WTC11 (cell line): ENCODE data around the gene SPINK1. TPM values are rescaled to one million over a fixed set of nuclear protein-coding genes. Genes with fewer than 3 reads are reported as not detected.

Experiments
- ATAC-seq: fragments of 200-7000 bp; cut with Tn5 transposase; 2 replicates; pipeline ENCODE4 v1.10.0; 2021; ENCODE audit warnings: mild to moderate bottlenecking, moderate library complexity
- CTCF ChIA-PET: fragments of 300-600 bp; sonication (Branson Sonifier 250); formaldehyde crosslinking; loops from one replicate; lab custom pipeline; 2021; ENCODE audit warnings: antibody characterized with exemption; lab: Charles Lee
- POLR2A ChIA-PET: fragments of 350-600 bp; sonication (Branson Sonifier 250); formaldehyde crosslinking; loops from one replicate; lab custom pipeline; 2021; ENCODE audit warnings: antibody characterized with exemption; lab: Charles Lee
- DNase-seq: peaks from one replicate; pipeline ENCODE4 v3.0.0; 2021; ENCODE audit warnings: low spot score
- H3K27ac Mint-ChIP-seq: 2 replicates; pipeline ENCODE4 v1.8.0; 2021; ENCODE audit warnings: mixed read lengths
- H3K27me3 Mint-ChIP-seq: 2 replicates; pipeline ENCODE4 v1.8.0; 2021; ENCODE audit warnings: low read depth, mild to moderate bottlenecking, moderate library complexity, mixed read lengths
- H3K36me3 Mint-ChIP-seq: 2 replicates; pipeline ENCODE4 v1.8.0; 2021; ENCODE audit warnings: mixed read lengths
- H3K4me1 Mint-ChIP-seq: 2 replicates; pipeline ENCODE4 v1.8.0; 2022; ENCODE audit warnings: mixed read lengths
- H3K4me3 Mint-ChIP-seq: 2 replicates; pipeline ENCODE4 v1.8.0; 2021; ENCODE audit warnings: mild to moderate bottlenecking, moderate library complexity, mixed read lengths
- H3K9me3 Mint-ChIP-seq: 2 replicates; pipeline ENCODE4 v1.8.0; 2021; ENCODE audit warnings: mixed read lengths
- ATF1 ChIP-seq: sonication (generic); formaldehyde crosslinking; IDR thresholded peaks from 2 replicates; pipeline ENCODE4 v1.8.1; 2023; ENCODE audit warnings: mild to moderate bottlenecking, moderate library complexity, missing genetic modification reagents
- CBFB ChIP-seq: sonication (generic); formaldehyde crosslinking; IDR thresholded peaks from 2 replicates; pipeline ENCODE4 v1.8.1; 2022; ENCODE audit warnings: mild to moderate bottlenecking, low read depth, missing genetic modification reagents
- ERG ChIP-seq: fragments of 250-450 bp; sonication (Bioruptor Pico); IDR thresholded peaks from 2 replicates; pipeline ENCODE4 v1.8.0; 2021; ENCODE audit warnings: mild to moderate bottlenecking
- ETV6 ChIP-seq: sonication (generic); formaldehyde crosslinking; IDR thresholded peaks from 2 replicates; pipeline ENCODE4 v1.8.1; 2022; ENCODE audit warnings: mild to moderate bottlenecking, missing genetic modification reagents
- FOXJ3 ChIP-seq: sonication (generic); formaldehyde crosslinking; IDR thresholded peaks from 2 replicates; pipeline ENCODE4 v1.9.0; 2021; ENCODE audit warnings: missing genetic modification reagents, mild to moderate bottlenecking, borderline replicate concordance
- FOXK1 ChIP-seq: sonication (generic); formaldehyde crosslinking; IDR thresholded peaks from 2 replicates; pipeline ENCODE4 v1.8.0; 2022; ENCODE audit warnings: mild to moderate bottlenecking, moderate library complexity, missing genetic modification reagents
- JAZF1 ChIP-seq: fragments of 250-450 bp; sonication (Bioruptor Pico); IDR thresholded peaks from 2 replicates; pipeline ENCODE4 v1.9.0; 2021; ENCODE audit warnings: moderate library complexity, mild to moderate bottlenecking, inconsistent platforms
- MXD4 ChIP-seq: fragments of 250-450 bp; sonication (Bioruptor Pico); IDR thresholded peaks from 2 replicates; pipeline ENCODE4 v1.8.0; 2021; ENCODE audit warnings: mild to moderate bottlenecking, moderate library complexity, borderline replicate concordance
- MYBL2 ChIP-seq: sonication (generic); formaldehyde crosslinking; IDR thresholded peaks from 2 replicates; pipeline ENCODE4 v1.8.1; 2023; ENCODE audit warnings: mild to moderate bottlenecking, moderate library complexity, missing genetic modification reagents
- RORB ChIP-seq: fragments of 250-450 bp; sonication (Bioruptor Pico); IDR thresholded peaks from 2 replicates; pipeline ENCODE4 v1.9.0; 2021; ENCODE audit warnings: mild to moderate bottlenecking
- SP1 ChIP-seq: sonication (generic); formaldehyde crosslinking; conservative IDR thresholded peaks from 2 replicates; pipeline ENCODE4 v1.8.1; 2022; ENCODE audit warnings: missing genetic modification reagents
- USF1 ChIP-seq: sonication (generic); formaldehyde crosslinking; IDR thresholded peaks from 2 replicates; pipeline ENCODE4 v1.8.0; 2022; ENCODE audit warnings: mild to moderate bottlenecking, missing genetic modification reagents
- ZMAT4 ChIP-seq: fragments of 250-450 bp; sonication (Bioruptor Pico); IDR thresholded peaks from 2 replicates; pipeline ENCODE4 v1.9.0; 2021; ENCODE audit warnings: mild to moderate bottlenecking
- ZNF317 ChIP-seq: sonication (generic); formaldehyde crosslinking; IDR thresholded peaks from 2 replicates; pipeline ENCODE4 v1.8.1; 2023; ENCODE audit warnings: low read depth, mild to moderate bottlenecking, moderate library complexity, missing genetic modification reagents, borderline replicate concordance
- ZNF423 ChIP-seq: fragments of 250-450 bp; sonication (Bioruptor Pico); IDR thresholded peaks from 2 replicates; pipeline ENCODE4 v2.1.2; 2022; ENCODE audit warnings: mild to moderate bottlenecking, moderate library complexity
- ZSCAN18 ChIP-seq: fragments of 250-450 bp; sonication (Bioruptor Pico); IDR thresholded peaks from 2 replicates; pipeline ENCODE4 v2.1.2; 2022; ENCODE audit warnings: mild to moderate bottlenecking, moderate library complexity
- total RNA-seq: library from RNA; stranded (reverse); gene quantifications from 3 replicates; pipeline ENCODE4 v1.2.3, GENCODE V29; 2021
- TF ChIP-seq, protein P1 (sequence below): sonication (generic); formaldehyde crosslinking; IDR thresholded peaks from 2 replicates; pipeline ENCODE4 v1.8.1; 2022; ENCODE audit warnings: low read depth, mild to moderate bottlenecking, moderate library complexity, missing genetic modification reagents, borderline replicate concordance
- TF ChIP-seq, protein P2 (sequence below): sonication (generic); formaldehyde crosslinking; IDR thresholded peaks from 2 replicates; pipeline ENCODE4 v1.8.1; 2023; ENCODE audit warnings: mild to moderate bottlenecking, missing genetic modification reagents, borderline replicate concordance
- TF ChIP-seq, protein P3 (sequence below): sonication (generic); formaldehyde crosslinking; IDR thresholded peaks from 2 replicates; pipeline ENCODE4 v1.8.0; 2022; ENCODE audit warnings: mild to moderate bottlenecking, missing genetic modification reagents

Gene SPINK1
- total RNA-seq, 1 experiment from 2014 or later, result 5.4 TPM

DNA sequence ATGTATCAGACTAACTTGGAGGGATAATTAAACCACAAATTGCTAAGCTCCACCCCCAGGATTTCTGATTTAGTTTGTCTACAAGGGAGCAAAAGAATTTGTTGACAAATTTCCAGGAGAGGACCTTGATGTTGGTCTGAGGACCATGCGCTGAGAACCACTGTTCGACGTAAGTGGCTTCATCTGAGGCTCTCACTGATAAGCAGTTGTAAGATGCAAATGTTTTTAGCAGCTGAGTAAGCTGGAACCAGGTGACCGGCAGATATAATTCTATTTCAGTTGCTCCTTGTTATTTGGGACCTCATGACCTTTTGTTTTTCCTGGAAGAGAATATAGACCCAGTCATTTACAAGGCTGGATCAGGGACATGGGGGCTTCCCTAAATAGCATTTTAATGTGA lies 14.1 kb upstream of the SPINK1 start (continued):
- TF ChIP-seq, protein P1, sequence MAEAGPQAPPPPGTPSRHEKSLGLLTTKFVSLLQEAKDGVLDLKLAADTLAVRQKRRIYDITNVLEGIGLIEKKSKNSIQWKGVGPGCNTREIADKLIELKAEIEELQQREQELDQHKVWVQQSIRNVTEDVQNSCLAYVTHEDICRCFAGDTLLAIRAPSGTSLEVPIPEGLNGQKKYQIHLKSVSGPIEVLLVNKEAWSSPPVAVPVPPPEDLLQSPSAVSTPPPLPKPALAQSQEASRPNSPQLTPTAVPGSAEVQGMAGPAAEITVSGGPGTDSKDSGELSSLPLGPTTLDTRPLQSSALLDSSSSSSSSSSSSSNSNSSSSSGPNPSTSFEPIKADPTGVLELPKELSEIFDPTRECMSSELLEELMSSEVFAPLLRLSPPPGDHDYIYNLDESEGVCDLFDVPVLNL, result no peak
- TF ChIP-seq CBFB, result no peak
- no peak for TF ChIP-seq ZNF423
- TF ChIP-seq ETV6 (CRISPR knock-in tag), result no peak

GRCh38 chr5:147844846-147845245 lies 13.4 kb upstream of the SPINK1 start:
- DNase-seq (no peak), ATAC-seq (no peak)
- H3K27me3 Mint-ChIP-seq, result peaks cover 4% of the 10 kb centered on the region
- no peak overlapping the region for H3K27ac Mint-ChIP-seq
- peaks cover 8% of the 10 kb centered on the region; the same call in 1 of the 2 replicates for H3K4me1 Mint-ChIP-seq
- no peaks in the 10 kb centered on the region for H3K9me3 Mint-ChIP-seq
- H3K4me3 Mint-ChIP-seq, result no peak overlapping the region
- POLR2A ChIA-PET, result no interaction called here
- CTCF ChIA-PET, result interaction anchor here (1.8 kb wide), 1 partner anchor 10 kb away, joined by 4 read pairs; no protein-coding TSS in a partner anchor
- no peaks in the 10 kb centered on the region for H3K36me3 Mint-ChIP-seq
- TF ChIP-seq FOXK1 (no peak), ZNF423 (no peak), MYBL2 (CRISPR knock-in tag) (no peak), FOXJ3 (no peak), ATF1 (CRISPR knock-in tag) (no peak), MXD4 (CRISPR knock-in tag) (no peak), ZNF317 (CRISPR knock-in tag) (no peak), USF1 (CRISPR knock-in tag) (no peak), ZMAT4 (CRISPR knock-in tag) (no peak)
- TF ChIP-seq, protein P2, sequence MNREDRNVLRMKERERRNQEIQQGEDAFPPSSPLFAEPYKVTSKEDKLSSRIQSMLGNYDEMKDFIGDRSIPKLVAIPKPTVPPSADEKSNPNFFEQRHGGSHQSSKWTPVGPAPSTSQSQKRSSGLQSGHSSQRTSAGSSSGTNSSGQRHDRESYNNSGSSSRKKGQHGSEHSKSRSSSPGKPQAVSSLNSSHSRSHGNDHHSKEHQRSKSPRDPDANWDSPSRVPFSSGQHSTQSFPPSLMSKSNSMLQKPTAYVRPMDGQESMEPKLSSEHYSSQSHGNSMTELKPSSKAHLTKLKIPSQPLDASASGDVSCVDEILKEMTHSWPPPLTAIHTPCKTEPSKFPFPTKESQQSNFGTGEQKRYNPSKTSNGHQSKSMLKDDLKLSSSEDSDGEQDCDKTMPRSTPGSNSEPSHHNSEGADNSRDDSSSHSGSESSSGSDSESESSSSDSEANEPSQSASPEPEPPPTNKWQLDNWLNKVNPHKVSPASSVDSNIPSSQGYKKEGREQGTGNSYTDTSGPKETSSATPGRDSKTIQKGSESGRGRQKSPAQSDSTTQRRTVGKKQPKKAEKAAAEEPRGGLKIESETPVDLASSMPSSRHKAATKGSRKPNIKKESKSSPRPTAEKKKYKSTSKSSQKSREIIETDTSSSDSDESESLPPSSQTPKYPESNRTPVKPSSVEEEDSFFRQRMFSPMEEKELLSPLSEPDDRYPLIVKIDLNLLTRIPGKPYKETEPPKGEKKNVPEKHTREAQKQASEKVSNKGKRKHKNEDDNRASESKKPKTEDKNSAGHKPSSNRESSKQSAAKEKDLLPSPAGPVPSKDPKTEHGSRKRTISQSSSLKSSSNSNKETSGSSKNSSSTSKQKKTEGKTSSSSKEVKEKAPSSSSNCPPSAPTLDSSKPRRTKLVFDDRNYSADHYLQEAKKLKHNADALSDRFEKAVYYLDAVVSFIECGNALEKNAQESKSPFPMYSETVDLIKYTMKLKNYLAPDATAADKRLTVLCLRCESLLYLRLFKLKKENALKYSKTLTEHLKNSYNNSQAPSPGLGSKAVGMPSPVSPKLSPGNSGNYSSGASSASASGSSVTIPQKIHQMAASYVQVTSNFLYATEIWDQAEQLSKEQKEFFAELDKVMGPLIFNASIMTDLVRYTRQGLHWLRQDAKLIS, result no peak
- TF ChIP-seq, protein P3, sequence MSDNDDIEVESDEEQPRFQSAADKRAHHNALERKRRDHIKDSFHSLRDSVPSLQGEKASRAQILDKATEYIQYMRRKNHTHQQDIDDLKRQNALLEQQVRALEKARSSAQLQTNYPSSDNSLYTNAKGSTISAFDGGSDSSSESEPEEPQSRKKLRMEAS (CRISPR knock-in tag), result no peak

- no peak for ATAC-seq
- Mint-ChIP-seq H3K4me3 (no peak overlapping the region), H3K9me3 (no peaks in the 10 kb centered on the region), H3K36me3 (no peaks in the 10 kb centered on the region), H3K27ac (no peak overlapping the region), H3K27me3 (no peaks in the 10 kb centered on the region; the same call in none of the 2 replicates), H3K4me1 (peaks cover 3% of the 10 kb centered on the region; the same call in 1 of the 2 replicates)
- POLR2A ChIA-PET, result no interaction called here
- DNase-seq, result no peak
- CTCF ChIA-PET, result interaction anchor here (1.5 kb wide), 1 partner anchor 20 kb away, joined by 3 read pairs; no protein-coding TSS in a partner anchor
- TF ChIP-seq JAZF1 (CRISPR knock-in tag) (no peak), SP1 (CRISPR knock-in tag) (no peak), ZSCAN18 (CRISPR knock-in tag) (no peak), RORB (CRISPR knock-in tag) (no peak), USF1 (CRISPR knock-in tag) (no peak), ERG (CRISPR knock-in tag) (no peak)
These were observed 11.4 kb upstream of the SPINK1 start for GRCh38 chr5:147842869-147843268.
